ENCODE results near the gene AFAP1L2. TPM values are rescaled to one million over a fixed set of nuclear protein-coding genes. Genes with fewer than 3 reads are reported as not detected.

The AFAP1L2 gene
- total RNA-seq: 1 to 10 TPM; 1.4 to 2.0 TPM

GRCh38 chr10:114404171-114405010 is at the start of gene AFAP1L2:
Gene AFAP1L2 (minus strand): TSS chr10:114404502. CDS start chr10:114404455, 47 bp downstream.
- H3K4me3 Mint-ChIP-seq: peak within 1 kb of the TSS; percentile 26
- intact Hi-C loops (cut with DNase I, micrococcal nuclease): no loop called here
- no peaks in the 10 kb centered on the region for H3K36me3 Mint-ChIP-seq (ENCODE audit: low read depth)
- peaks cover 10% of the 10 kb centered on the region for H3K4me1 Mint-ChIP-seq
- CTCF ChIA-PET: interaction anchor here (0.7 kb wide), 1 partner anchor 101 kb away, joined by 3 read pairs; no protein-coding TSS in a partner anchor
- no peak within 1 kb of the TSS for H3K27ac Mint-ChIP-seq
- peak; percentile 28 for DNase-seq
- peaks cover 50% of the 10 kb centered on the region for H3K27me3 Mint-ChIP-seq
- ATAC-seq: peak; percentile 55
- POLR2A ChIA-PET: no interaction called here
- H3K9me3 Mint-ChIP-seq (ENCODE audit: low read depth): no peaks in the 10 kb centered on the region

- H3K27me3 Mint-ChIP-seq: no peaks in the 10 kb centered on the region
- H3K27ac Mint-ChIP-seq: no peak overlapping the region
- H3K4me3 Mint-ChIP-seq: no peak overlapping the region
- no peak for ATAC-seq
- peaks cover 18% of the 10 kb centered on the region for H3K36me3 Mint-ChIP-seq (ENCODE audit: low read depth)
- ChIA-PET POLR2A (no interaction called here), CTCF (interaction anchor here (0.9 to 1.5 kb wide), 2 partner anchors 12 to 21 kb away, joined by 3 read pairs; no protein-coding TSS in a partner anchor)
- H3K9me3 Mint-ChIP-seq (ENCODE audit: low read depth): no peaks in the 10 kb centered on the region
- H3K4me1 Mint-ChIP-seq: peaks cover 13% of the 10 kb centered on the region
- DNase-seq: no peak
- intact Hi-C loops (cut with DNase I, micrococcal nuclease): no loop called here
Observed at GRCh38 chr10:114453576-114453975, 49.3 kb upstream of the AFAP1L2 start.

GRCh38 chr10:114448897-114449296 is 44.6 kb upstream of the AFAP1L2 start:
- CTCF ChIA-PET: interaction anchor here (1.1 kb wide), 1 partner anchor 10 kb away, joined by 4 read pairs; no protein-coding TSS in a partner anchor
- Mint-ChIP-seq H3K27me3 (no peaks in the 10 kb centered on the region), H3K4me1 (peaks cover 6% of the 10 kb centered on the region), H3K27ac (no peak overlapping the region), H3K4me3 (no peak overlapping the region), H3K9me3 (ENCODE audit: low read depth) (no peaks in the 10 kb centered on the region), H3K36me3 (ENCODE audit: low read depth) (peaks cover 20% of the 10 kb centered on the region)
- intact Hi-C loops (cut with DNase I, micrococcal nuclease): no loop called here
- POLR2A ChIA-PET: no interaction called here
- no peak for DNase-seq
- no peak for ATAC-seq

- H3K36me3 Mint-ChIP-seq (ENCODE audit: low read depth): peaks cover 22% of the 10 kb centered on the region
- H3K27ac Mint-ChIP-seq: no peak overlapping the region
- POLR2A ChIA-PET: no interaction called here
- DNase-seq: no peak
- CTCF ChIA-PET: no interaction called here
- intact Hi-C loops (cut with DNase I, micrococcal nuclease): no loop called here
- H3K27me3 Mint-ChIP-seq: no peaks in the 10 kb centered on the region
- no peaks in the 10 kb centered on the region for H3K4me1 Mint-ChIP-seq
- H3K4me3 Mint-ChIP-seq: no peak overlapping the region
- ATAC-seq: no peak
- no peaks in the 10 kb centered on the region for H3K9me3 Mint-ChIP-seq (ENCODE audit: low read depth)
Observed at GRCh38 chr10:114445332-114445731, 41.0 kb upstream of the AFAP1L2 start.

GRCh38 chr10:114444819-114445218 is 40.5 kb upstream of the AFAP1L2 start:
- intact Hi-C loops (cut with DNase I, micrococcal nuclease): no loop called here
- Mint-ChIP-seq H3K27ac (peak overlapping the region; percentile 7), H3K27me3 (no peaks in the 10 kb centered on the region), H3K9me3 (ENCODE audit: low read depth) (no peaks in the 10 kb centered on the region), H3K4me1 (no peaks in the 10 kb centered on the region), H3K4me3 (no peak overlapping the region), H3K36me3 (ENCODE audit: low read depth) (peaks cover 27% of the 10 kb centered on the region)
- DNase-seq: no peak
- ChIA-PET CTCF (no interaction called here), POLR2A (no interaction called here)
- no peak for ATAC-seq

- H3K4me3 Mint-ChIP-seq: no peak overlapping the region
- intact Hi-C loops (cut with DNase I, micrococcal nuclease): no loop called here
- peaks cover 51% of the 10 kb centered on the region for H3K36me3 Mint-ChIP-seq (ENCODE audit: low read depth)
- no peak for DNase-seq
- H3K9me3 Mint-ChIP-seq (ENCODE audit: low read depth): no peaks in the 10 kb centered on the region
- no peaks in the 10 kb centered on the region for H3K27me3 Mint-ChIP-seq
- H3K4me1 Mint-ChIP-seq: no peaks in the 10 kb centered on the region
- no peak overlapping the region for H3K27ac Mint-ChIP-seq
- ChIA-PET CTCF (interaction anchor here (1.0 to 1.6 kb wide), 2 partner anchors 12 to 138 kb away, joined by 3 to 4 read pairs; no protein-coding TSS in a partner anchor), POLR2A (no interaction called here)
- no peak for ATAC-seq
Observed at GRCh38 chr10:114442091-114442630, 37.9 kb upstream of the AFAP1L2 start.

GRCh38 chr10:114441107-114441506 is 36.8 kb upstream of the AFAP1L2 start:
- CTCF ChIA-PET: interaction anchor here (1.2 to 1.6 kb wide), 2 partner anchors 13 to 52 kb away, joined by 3 read pairs; no protein-coding TSS in a partner anchor
- POLR2A ChIA-PET: no interaction called here

GRCh38 chr10:114437473-114438292 is 33.4 kb upstream of the AFAP1L2 start:
- ATAC-seq (no peak), DNase-seq (no peak)
- ChIA-PET CTCF (interaction anchor here (0.6 to 1.9 kb wide), 2 partner anchors 134 to 276 kb away, joined by 3 to 12 read pairs; no protein-coding TSS in a partner anchor), POLR2A (no interaction called here)
- Mint-ChIP-seq H3K27me3 (no peaks in the 10 kb centered on the region), H3K4me3 (no peak overlapping the region), H3K4me1 (no peaks in the 10 kb centered on the region), H3K36me3 (ENCODE audit: low read depth) (peaks cover 63% of the 10 kb centered on the region), H3K27ac (peak overlapping the region; percentile 5), H3K9me3 (ENCODE audit: low read depth) (no peaks in the 10 kb centered on the region)
- intact Hi-C loops (cut with DNase I, micrococcal nuclease): loop anchor here in 1 of 2 experiments (1.0 kb wide), 1 partner anchor 133 kb away; no protein-coding TSS in a partner anchor

More at GRCh38 chr10:114441107-114441506, 36.8 kb upstream of the AFAP1L2 start:
- no peaks in the 10 kb centered on the region for H3K9me3 Mint-ChIP-seq (ENCODE audit: low read depth)
- DNase-seq (no peak), ATAC-seq (no peak)
- intact Hi-C loops (cut with DNase I, micrococcal nuclease): no loop called here
- no peaks in the 10 kb centered on the region for H3K27me3 Mint-ChIP-seq
- H3K27ac Mint-ChIP-seq: no peak overlapping the region
- peaks cover 56% of the 10 kb centered on the region for H3K36me3 Mint-ChIP-seq (ENCODE audit: low read depth)
- H3K4me3 Mint-ChIP-seq: no peak overlapping the region
- no peaks in the 10 kb centered on the region for H3K4me1 Mint-ChIP-seq

GRCh38 chr10:114436941-114437340 is 32.6 kb upstream of the AFAP1L2 start:
- no peak overlapping the region for H3K27ac Mint-ChIP-seq
- H3K27me3 Mint-ChIP-seq: no peaks in the 10 kb centered on the region
- CTCF ChIA-PET: interaction anchor here (0.6 kb wide), 1 partner anchor 349 kb away, joined by 5 read pairs; no protein-coding TSS in a partner anchor
- H3K4me3 Mint-ChIP-seq: no peak overlapping the region
- DNase-seq: no peak
- intact Hi-C loops (cut with DNase I, micrococcal nuclease): loop anchor here in 1 of 2 experiments (1.0 kb wide), 1 partner anchor 133 kb away; no protein-coding TSS in a partner anchor
- POLR2A ChIA-PET: no interaction called here
- H3K4me1 Mint-ChIP-seq: no peaks in the 10 kb centered on the region
- H3K9me3 Mint-ChIP-seq (ENCODE audit: low read depth): no peaks in the 10 kb centered on the region
- peaks cover 70% of the 10 kb centered on the region for H3K36me3 Mint-ChIP-seq (ENCODE audit: low read depth)
- ATAC-seq: no peak

GRCh38 chr10:114432566-114433093 is 28.3 kb upstream of the AFAP1L2 start:
- intact Hi-C loops (cut with DNase I, micrococcal nuclease): no loop called here
- DNase-seq (no peak), ATAC-seq (no peak)
- Mint-ChIP-seq H3K4me3 (no peak overlapping the region), H3K9me3 (ENCODE audit: low read depth) (no peaks in the 10 kb centered on the region), H3K4me1 (no peaks in the 10 kb centered on the region), H3K36me3 (ENCODE audit: low read depth) (peaks cover 40% of the 10 kb centered on the region), H3K27me3 (no peaks in the 10 kb centered on the region), H3K27ac (peak overlapping the region; percentile 34)
- ChIA-PET POLR2A (interaction anchor here (0.7 kb wide), 1 partner anchor 50 kb away, joined by 3 read pairs; no protein-coding TSS in a partner anchor), CTCF (interaction anchor here (1.0 to 1.2 kb wide), 3 partner anchors 22 to 262 kb away, joined by 3 to 4 read pairs (median 3); no protein-coding TSS in a partner anchor)
